ENCODE results near the gene CCL28. TPM values are rescaled to one million over a fixed set of nuclear protein-coding genes. Genes with fewer than 3 reads are reported as not detected.

The CCL28 gene
- total RNA-seq, 1 experiment from 2014 or later, result 1.6 TPM

GRCh38 chr5:43437062-43437660 lies 25.0 kb upstream of the CCL28 start:
- no TSS peak for BruUV-seq (replicated peaks)
- intact Hi-C loops (cut with micrococcal nuclease), result no loop called here
- no peaks in the 10 kb centered on the region for H3K36me3 Mint-ChIP-seq (ENCODE audit: insufficient read depth, unreplicated experiment)
- peaks cover 15% of the 10 kb centered on the region for H3K4me1 Mint-ChIP-seq (ENCODE audit: insufficient read depth, unreplicated experiment)
- ChIA-PET CTCF (interaction anchor here (0.6 kb wide), 1 partner anchor 26 kb away, joined by 3 read pairs; no protein-coding TSS in a partner anchor), POLR2A (no interaction called here)
- DNase-seq (ENCODE audit: unreplicated experiment), result no peak
- no peaks in the 10 kb centered on the region for H3K27me3 Mint-ChIP-seq (ENCODE audit: insufficient read depth, unreplicated experiment)
- H3K4me3 Mint-ChIP-seq (ENCODE audit: unreplicated experiment), result no peak overlapping the region
- TF ChIP-seq CTCF (IDR thresholded peaks at IDR 0.05; ENCODE audit: unreplicated experiment), result no peak
- H3K9me3 Mint-ChIP-seq (ENCODE audit: unreplicated experiment), result peaks cover 6% of the 10 kb centered on the region
- no peak overlapping the region for H3K27ac Mint-ChIP-seq (ENCODE audit: low read depth, unreplicated experiment)

GRCh38 chr5:43433382-43433781 lies 21.2 kb upstream of the CCL28 start:
- ChIA-PET POLR2A (interaction anchor here (0.7 to 3.5 kb wide), 10 partner anchors 11 to 82 kb away, joined by 3 to 20 read pairs (median 4); partner anchors contain the start of genes C5orf34 and TMEM267), CTCF (interaction anchor here (0.6 to 1.5 kb wide), 6 partner anchors 8 to 51 kb away, joined by 3 to 8 read pairs (median 6); partner anchors contain the start of gene TMEM267)
- DNase-seq (ENCODE audit: unreplicated experiment), result no peak
- H3K4me3 Mint-ChIP-seq (ENCODE audit: unreplicated experiment), result no peak overlapping the region
- intact Hi-C loops (cut with micrococcal nuclease), result loop anchor here (2.0 kb wide), 1 partner anchor 49 kb away; the partner anchor contains the start of gene TMEM267
- H3K27me3 Mint-ChIP-seq (ENCODE audit: insufficient read depth, unreplicated experiment), result no peaks in the 10 kb centered on the region
- no TSS peak for BruUV-seq (replicated peaks)
- TF ChIP-seq CTCF (IDR thresholded peaks at IDR 0.05; ENCODE audit: unreplicated experiment), result no peak
- no peaks in the 10 kb centered on the region for H3K36me3 Mint-ChIP-seq (ENCODE audit: insufficient read depth, unreplicated experiment)
- no peaks in the 10 kb centered on the region for H3K9me3 Mint-ChIP-seq (ENCODE audit: unreplicated experiment)
- no peak overlapping the region for H3K27ac Mint-ChIP-seq (ENCODE audit: low read depth, unreplicated experiment)
- H3K4me1 Mint-ChIP-seq (ENCODE audit: insufficient read depth, unreplicated experiment), result peaks cover 36% of the 10 kb centered on the region

DNA sequence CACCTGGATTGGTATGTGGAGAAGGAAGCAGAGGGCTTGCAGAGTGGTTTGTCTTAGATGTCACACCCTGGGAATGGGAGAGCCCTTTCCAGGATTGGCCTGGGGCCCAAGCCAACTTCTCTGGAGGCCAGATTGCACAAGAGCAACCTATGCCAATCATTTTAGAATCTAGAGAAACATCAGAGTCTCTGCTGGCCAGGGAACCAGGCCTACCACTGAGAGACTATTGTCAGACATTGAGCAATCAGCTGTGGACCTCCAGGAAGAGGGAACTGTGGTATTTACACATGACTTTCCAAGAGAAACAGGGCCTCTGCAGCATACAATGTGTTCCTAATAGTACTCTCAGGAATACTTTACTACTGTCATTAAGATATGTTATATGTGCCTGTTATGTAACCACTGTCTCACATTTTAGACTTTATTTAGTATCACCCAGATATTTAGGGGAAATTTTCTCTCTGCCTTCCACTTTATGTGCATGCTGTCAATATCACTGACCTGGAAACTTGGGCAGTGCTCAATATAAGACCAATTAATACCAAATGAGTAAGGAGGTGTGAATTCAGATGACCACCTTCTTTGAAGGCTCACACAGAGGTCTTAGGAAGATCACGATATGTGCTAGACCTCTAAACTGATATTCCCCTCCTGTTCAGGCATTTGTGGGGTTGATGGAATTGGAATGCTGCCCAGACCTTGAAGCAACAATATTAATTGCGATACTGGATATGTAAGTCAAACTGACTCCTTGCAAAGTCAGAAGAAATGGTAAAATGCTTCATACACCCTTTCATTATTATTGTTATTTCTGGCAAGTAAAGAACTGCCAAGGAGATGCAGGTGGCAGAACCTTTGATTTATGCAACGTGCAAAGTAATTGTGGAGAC lies 20.5 kb upstream of the CCL28 start:
- H3K27me3 Mint-ChIP-seq (ENCODE audit: insufficient read depth, unreplicated experiment), result no peaks in the 10 kb centered on the region
- peaks cover 42% of the 10 kb centered on the region for H3K4me1 Mint-ChIP-seq (ENCODE audit: insufficient read depth, unreplicated experiment)
- H3K27ac Mint-ChIP-seq (ENCODE audit: low read depth, unreplicated experiment), result peak overlapping the region; percentile 53
- no peak for TF ChIP-seq CTCF (IDR thresholded peaks at IDR 0.05; ENCODE audit: unreplicated experiment)
- no TSS peak for BruUV-seq (replicated peaks)
- no peaks in the 10 kb centered on the region for H3K36me3 Mint-ChIP-seq (ENCODE audit: insufficient read depth, unreplicated experiment)
- ChIA-PET CTCF (interaction anchor here (0.6 to 1.5 kb wide), 5 partner anchors 8 to 52 kb away, joined by 3 to 8 read pairs (median 7); partner anchors contain the start of gene TMEM267), POLR2A (interaction anchor here (0.7 to 3.5 kb wide), 10 partner anchors 11 to 82 kb away, joined by 3 to 20 read pairs (median 4); partner anchors contain the start of genes C5orf34 and TMEM267)
- DNase-seq (ENCODE audit: unreplicated experiment), result peak; percentile 99
- intact Hi-C loops (cut with micrococcal nuclease), result loop anchor here (2.0 kb wide), 1 partner anchor 50 kb away; the partner anchor contains the start of gene TMEM267
- no peaks in the 10 kb centered on the region for H3K9me3 Mint-ChIP-seq (ENCODE audit: unreplicated experiment)
- peak overlapping the region; percentile 28 for H3K4me3 Mint-ChIP-seq (ENCODE audit: unreplicated experiment)

DNA sequence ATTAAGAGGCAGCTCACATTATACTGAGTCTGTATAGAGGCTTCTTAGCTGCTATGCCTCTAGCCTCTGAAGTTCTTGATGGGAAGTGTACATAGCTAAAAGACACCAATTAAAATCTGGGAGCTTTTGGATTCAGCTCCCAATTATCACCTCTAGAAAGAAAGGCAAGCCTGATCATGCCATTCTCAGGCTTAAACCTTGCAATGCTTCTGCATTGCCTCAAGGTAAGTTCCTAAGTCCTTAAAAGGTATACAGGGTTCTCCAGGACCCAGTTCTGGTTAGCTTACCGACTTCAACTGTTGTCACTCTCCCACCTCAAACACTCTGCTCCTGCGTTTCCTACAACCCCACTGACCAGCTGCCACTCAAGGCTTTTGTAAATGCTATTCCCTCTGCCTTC lies 17.5 kb upstream of the CCL28 start:
- peak; percentile 70 for DNase-seq (ENCODE audit: unreplicated experiment)
- peaks cover 58% of the 10 kb centered on the region for H3K4me1 Mint-ChIP-seq (ENCODE audit: insufficient read depth, unreplicated experiment)
- H3K9me3 Mint-ChIP-seq (ENCODE audit: unreplicated experiment), result no peaks in the 10 kb centered on the region
- BruUV-seq (replicated peaks), result no TSS peak
- no peak overlapping the region for H3K4me3 Mint-ChIP-seq (ENCODE audit: unreplicated experiment)
- CTCF ChIA-PET, result interaction anchor here (0.6 to 2.9 kb wide), 7 partner anchors 18 to 343 kb away, joined by 3 to 26 read pairs (median 4); partner anchors contain the start of genes CCL28 and TMEM267
- intact Hi-C loops (cut with micrococcal nuclease), result no loop called here
- TF ChIP-seq CTCF (IDR thresholded peaks at IDR 0.05; ENCODE audit: unreplicated experiment), result no peak
- POLR2A ChIA-PET, result interaction anchor here (0.8 to 7.0 kb wide), 6 partner anchors 9 to 388 kb away, joined by 3 to 113 read pairs (median 6); partner anchors contain the start of genes C5orf34, HMGCS1 and TMEM267
- no peaks in the 10 kb centered on the region for H3K27me3 Mint-ChIP-seq (ENCODE audit: insufficient read depth, unreplicated experiment)
- peak overlapping the region; percentile 84 for H3K27ac Mint-ChIP-seq (ENCODE audit: low read depth, unreplicated experiment)
- no peaks in the 10 kb centered on the region for H3K36me3 Mint-ChIP-seq (ENCODE audit: insufficient read depth, unreplicated experiment)
